ENCODE results near the gene DNAJC5G. TPM values are rescaled to one million over a fixed set of nuclear protein-coding genes. Genes with fewer than 3 reads are reported as not detected.

DNAJC5G gene
- total RNA-seq, 1 experiment from 2014 or later, result 0.37 TPM

GRCh38 chr2:27320958-27321543 is 45.8 kb downstream of the DNAJC5G start:
- Histone ChIP-seq H2BK15ac (ENCODE audit: low read depth, low read length) (no peak overlapping the region), H3K23me2 (ENCODE audit: insufficient read length, low read depth, low read length, poor library complexity, severe bottlenecking) (peaks cover 10% of the 10 kb centered on the region), H3K9me3 (ENCODE audit: control insufficient read depth, low read depth, low read length) (no peaks in the 10 kb centered on the region), H3K27ac (ENCODE audit: insufficient read length, low read depth, low read length) (no peak overlapping the region), H3K79me1 (ENCODE audit: insufficient read depth, low read depth, low read length, poor library complexity, severe bottlenecking) (no peaks in the 10 kb centered on the region), H2BK20ac (ENCODE audit: low read depth, low read length, poor library complexity, severe bottlenecking) (no peak overlapping the region), H3K18ac (ENCODE audit: insufficient read length, low read depth, low read length) (no peak overlapping the region), H4K5ac (ENCODE audit: insufficient read length, low read depth, low read length) (no peak overlapping the region), H2AK5ac (ENCODE audit: insufficient read length, low read length) (no peak overlapping the region), H3K27me3 (ENCODE audit: insufficient read depth, low read length) (no peaks in the 10 kb centered on the region), H4K20me1 (ENCODE audit: control insufficient read depth, insufficient read depth, insufficient read length) (no peaks in the 10 kb centered on the region), H2AFZ (ENCODE audit: low read length) (no peak overlapping the region), H3K23ac (ENCODE audit: insufficient read length, low read depth, low read length) (no peak overlapping the region), H4K91ac (ENCODE audit: insufficient read length, low read depth, low read length) (no peak overlapping the region), H2BK5ac (ENCODE audit: insufficient read length, low read length) (no peak overlapping the region), H3K4me1 (ENCODE audit: insufficient read depth, low read length) (peaks cover 6% of the 10 kb centered on the region; the same call in 1 of the 2 replicates), H3K56ac (ENCODE audit: insufficient read length, low read depth, low read length) (no peak overlapping the region), H3K14ac (ENCODE audit: insufficient read depth, low read length) (no peak overlapping the region), H4K8ac (replicated peaks; ENCODE audit: insufficient read length, low read depth, low read length) (no peak overlapping the region), H3K9ac (ENCODE audit: extremely low read depth, insufficient read length, low read length) (no peak overlapping the region), H2BK12ac (ENCODE audit: insufficient read length, low read depth, low read length) (no peak overlapping the region), H3K4ac (ENCODE audit: low read depth, low read length) (no peak overlapping the region), H3K4me2 (ENCODE audit: insufficient read depth, insufficient read length, low read length) (no peak overlapping the region), H2BK120ac (ENCODE audit: low read depth, low read length, poor library complexity, severe bottlenecking) (no peak overlapping the region), H3T11ph (ENCODE audit: low read length) (no peak overlapping the region), H3K79me2 (ENCODE audit: insufficient read depth, low read length) (no peaks in the 10 kb centered on the region)
- Mint-ChIP-seq H3K4me1 (peaks cover 19 to 25% of the 10 kb centered on the region in 2 experiments), H3K4me3 (peak overlapping the region; percentile 59 to 87; a peak in 4 of 5 replicates), H3K27ac (peak overlapping the region in 2 of 3 experiments; percentile 63 to 85; a peak in 4 of 7 replicates), H3K36me3 (ENCODE audit: insufficient read depth in 1 of 3, low read depth in 3 of 3) (peaks cover 0 to 8% (median 6%) of the 10 kb centered on the region in 3 experiments; a peak in 5 of 7 replicates), H3K9me3 (peaks cover 0 to 2% of the 10 kb centered on the region in 2 experiments; a peak in 2 of 5 replicates), H3K27me3 (ENCODE audit: low read depth) (no peaks in the 10 kb centered on the region)
- no CpG with 5 or more reads among the region's 8 CpGs for WGBS (ENCODE audit: extremely low coverage, insufficient read length, low lambda C conversion rate)
- peak; percentile 84 for DNase-seq
- peak; percentile 64 for TF ChIP-seq CTCF (conservative IDR thresholded peaks at IDR 0.05)
